Vagina (tissue), 2 donors: Measurements from ENCODE around the gene RNF112.

ENCODE experiments used
- CTCF ChIP-seq, 3 experiments: fragments of 450-650 bp in 2 of 3; fragments of 200-600 bp in 1 of 3; sonication (generic) in 1 of 3; IDR thresholded peaks; one replicate each; pipeline ENCODE4 v1.5.1; 2017 to 2019; ENCODE audit warnings: antibody characterized with exemption in 3 of 3, mild to moderate bottlenecking in 2 of 3, moderate library complexity in 2 of 3
- POLR2A ChIP-seq, 2 donors: fragments of 450-650 bp; IDR thresholded peaks; one replicate each; pipeline ENCODE4 v1.6.1; 2017; ENCODE audit warnings: antibody characterized with exemption in 2 of 2, mild to moderate bottlenecking in 2 of 2, moderate library complexity in 2 of 2
- POLR2AphosphoS5 ChIP-seq, 2 donors: sonication (generic); formaldehyde crosslinking; IDR thresholded peaks; one replicate each; pipeline ENCODE4 v1.9.0; 2017; ENCODE audit warnings: antibody characterized with exemption in 2 of 2, mild to moderate bottlenecking in 2 of 2, low read depth in 1 of 2; ENCODE audit not compliant: insufficient read depth in 1 of 2

DNA sequence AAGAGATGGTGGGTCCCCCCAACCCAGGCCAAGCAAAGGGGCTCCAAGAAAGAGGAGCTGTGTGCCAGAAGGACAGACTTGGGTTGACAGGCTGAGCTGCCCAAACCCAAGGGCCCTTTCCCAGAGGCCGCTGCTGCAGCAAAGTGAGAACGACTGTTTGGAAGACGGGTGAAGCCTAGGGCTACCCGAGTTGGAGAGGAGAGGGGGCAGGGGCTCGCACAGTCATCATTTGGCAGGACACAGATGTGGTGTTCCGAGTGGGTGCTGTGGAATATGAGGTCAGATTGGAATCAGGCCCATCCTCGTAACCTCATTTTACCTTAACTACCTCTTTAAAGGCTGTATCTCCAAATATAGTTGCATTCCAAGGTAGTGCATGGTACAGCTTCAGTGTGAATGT is 18.7 kb upstream of the RNF112 start:
- TF ChIP-seq CTCF (IDR thresholded peaks at IDR 0.05), result no peak
- no peak for TF ChIP-seq POLR2AphosphoS5 (IDR thresholded peaks at IDR 0.05; ENCODE audit: insufficient read depth in 1 of 2, low read depth in 1 of 2)
- TF ChIP-seq POLR2A (IDR thresholded peaks at IDR 0.05), result no peak
